ENCODE data around the gene EGFL6. TPM values are rescaled to one million over a fixed set of nuclear protein-coding genes. Genes with fewer than 3 reads are reported as not detected.

The EGFL6 gene
- total and polyA plus RNA-seq, 10 of the 15 experiments (the other 5 are each of a cell fraction or from before 2014, with no cell fraction given) = 0.03 TPM; not detected in 9

DNA sequence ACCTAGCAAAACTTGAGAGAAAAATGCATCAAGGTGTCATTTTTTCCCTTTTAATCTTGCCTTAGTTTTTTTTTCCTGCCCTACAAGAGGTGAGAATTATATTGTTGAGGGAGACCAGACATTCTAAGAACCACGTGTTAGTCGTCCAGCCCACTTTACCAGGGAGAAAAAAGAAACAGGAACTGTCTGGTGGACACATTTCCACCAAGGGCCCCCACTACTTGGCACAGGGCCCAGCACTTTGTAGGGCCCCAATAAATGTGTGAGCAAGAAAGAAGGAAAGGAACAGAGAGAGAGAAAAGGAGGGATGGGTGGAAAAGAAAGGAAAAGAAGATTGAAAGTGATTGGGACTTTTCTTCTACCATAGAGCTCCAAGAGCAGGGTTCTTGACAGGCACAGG lies 3.9 kb upstream of the EGFL6 start:
- Histone ChIP-seq H3K4me3 (no peak overlapping the region), H3K36me3 (ENCODE audit: control insufficient read depth in 2 of 2, insufficient read depth in 2 of 2, low read length in 1 of 2) (no peaks in the 10 kb centered on the region), H3K4me2 (ENCODE audit: control insufficient read depth, insufficient read depth) (no peak overlapping the region), H3K27ac (ENCODE audit: control insufficient read depth, insufficient read depth) (no peak overlapping the region), H3K4me1 (ENCODE audit: control insufficient read depth, insufficient read depth, low read length) (no peaks in the 10 kb centered on the region), H4K20me1 (ENCODE audit: control insufficient read depth, insufficient read depth) (no peaks in the 10 kb centered on the region), H3K79me2 (ENCODE audit: control insufficient read depth, insufficient read depth, low read length) (no peaks in the 10 kb centered on the region), H3K9ac (ENCODE audit: control insufficient read depth, insufficient read depth, low read length) (no peak overlapping the region), H2AFZ (ENCODE audit: control insufficient read depth, low read depth, low read length) (no peak overlapping the region), H3K9me3 (replicated peaks; ENCODE audit: control insufficient read depth, insufficient read depth, low read length) (no peaks in the 10 kb centered on the region), H3K27me3 (replicated peaks in 1 of 2; ENCODE audit: control insufficient read depth in 2 of 2, insufficient read depth in 2 of 2, low read length in 1 of 2) (peaks cover 0 to 3% of the 10 kb centered on the region in 2 experiments; a peak in 3 of 4 replicates)
- in situ Hi-C loops (cut with MboI) (no loop called here), intact Hi-C loops (cut with micrococcal nuclease; ENCODE audit: unreplicated experiment) (no loop called here)
- ATAC-seq = no peak
- TF ChIP-seq, protein P1, sequence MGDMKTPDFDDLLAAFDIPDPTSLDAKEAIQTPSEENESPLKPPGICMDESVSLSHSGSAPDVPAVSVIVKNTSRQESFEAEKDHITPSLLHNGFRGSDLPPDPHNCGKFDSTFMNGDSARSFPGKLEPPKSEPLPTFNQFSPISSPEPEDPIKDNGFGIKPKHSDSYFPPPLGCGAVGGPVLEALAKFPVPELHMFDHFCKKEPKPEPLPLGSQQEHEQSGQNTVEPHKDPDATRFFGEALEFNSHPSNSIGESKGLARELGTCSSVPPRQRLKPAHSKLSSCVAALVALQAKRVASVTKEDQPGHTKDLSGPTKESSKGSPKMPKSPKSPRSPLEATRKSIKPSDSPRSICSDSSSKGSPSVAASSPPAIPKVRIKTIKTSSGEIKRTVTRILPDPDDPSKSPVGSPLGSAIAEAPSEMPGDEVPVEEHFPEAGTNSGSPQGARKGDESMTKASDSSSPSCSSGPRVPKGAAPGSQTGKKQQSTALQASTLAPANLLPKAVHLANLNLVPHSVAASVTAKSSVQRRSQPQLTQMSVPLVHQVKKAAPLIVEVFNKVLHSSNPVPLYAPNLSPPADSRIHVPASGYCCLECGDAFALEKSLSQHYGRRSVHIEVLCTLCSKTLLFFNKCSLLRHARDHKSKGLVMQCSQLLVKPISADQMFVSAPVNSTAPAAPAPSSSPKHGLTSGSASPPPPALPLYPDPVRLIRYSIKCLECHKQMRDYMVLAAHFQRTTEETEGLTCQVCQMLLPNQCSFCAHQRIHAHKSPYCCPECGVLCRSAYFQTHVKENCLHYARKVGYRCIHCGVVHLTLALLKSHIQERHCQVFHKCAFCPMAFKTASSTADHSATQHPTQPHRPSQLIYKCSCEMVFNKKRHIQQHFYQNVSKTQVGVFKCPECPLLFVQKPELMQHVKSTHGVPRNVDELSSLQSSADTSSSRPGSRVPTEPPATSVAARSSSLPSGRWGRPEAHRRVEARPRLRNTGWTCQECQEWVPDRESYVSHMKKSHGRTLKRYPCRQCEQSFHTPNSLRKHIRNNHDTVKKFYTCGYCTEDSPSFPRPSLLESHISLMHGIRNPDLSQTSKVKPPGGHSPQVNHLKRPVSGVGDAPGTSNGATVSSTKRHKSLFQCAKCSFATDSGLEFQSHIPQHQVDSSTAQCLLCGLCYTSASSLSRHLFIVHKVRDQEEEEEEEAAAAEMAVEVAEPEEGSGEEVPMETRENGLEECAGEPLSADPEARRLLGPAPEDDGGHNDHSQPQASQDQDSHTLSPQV (IDR thresholded peaks at IDR 0.05) = no peak
- TF ChIP-seq SP1 (IDR thresholded peaks at IDR 0.05; ENCODE audit: low read depth, low read length) (no peak), NR2C2 (IDR thresholded peaks at IDR 0.05; ENCODE audit: borderline replicate concordance, control insufficient read depth, insufficient read length, low read depth) (no peak), HCFC1 (IDR thresholded peaks at IDR 0.05; ENCODE audit: low read length) (no peak), TCF7 (IDR thresholded peaks at IDR 0.05; ENCODE audit: borderline replicate concordance) (no peak), YY1 (IDR thresholded peaks at IDR 0.05; ENCODE audit: low read depth, low read length) (no peak), EP300 (IDR thresholded peaks at IDR 0.05; ENCODE audit: borderline replicate concordance in 1 of 2, control insufficient read depth in 1 of 2, low read depth in 2 of 2, low read length in 2 of 2) (no peak), CBX3 (IDR thresholded peaks at IDR 0.05; ENCODE audit: borderline replicate concordance, low read depth) (no peak)
- TF ChIP-seq, protein P2, sequence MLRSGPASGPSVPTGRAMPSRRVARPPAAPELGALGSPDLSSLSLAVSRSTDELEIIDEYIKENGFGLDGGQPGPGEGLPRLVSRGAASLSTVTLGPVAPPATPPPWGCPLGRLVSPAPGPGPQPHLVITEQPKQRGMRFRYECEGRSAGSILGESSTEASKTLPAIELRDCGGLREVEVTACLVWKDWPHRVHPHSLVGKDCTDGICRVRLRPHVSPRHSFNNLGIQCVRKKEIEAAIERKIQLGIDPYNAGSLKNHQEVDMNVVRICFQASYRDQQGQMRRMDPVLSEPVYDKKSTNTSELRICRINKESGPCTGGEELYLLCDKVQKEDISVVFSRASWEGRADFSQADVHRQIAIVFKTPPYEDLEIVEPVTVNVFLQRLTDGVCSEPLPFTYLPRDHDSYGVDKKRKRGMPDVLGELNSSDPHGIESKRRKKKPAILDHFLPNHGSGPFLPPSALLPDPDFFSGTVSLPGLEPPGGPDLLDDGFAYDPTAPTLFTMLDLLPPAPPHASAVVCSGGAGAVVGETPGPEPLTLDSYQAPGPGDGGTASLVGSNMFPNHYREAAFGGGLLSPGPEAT (IDR thresholded peaks at IDR 0.05; ENCODE audit: low read depth) = no peak
- TF ChIP-seq, protein P3, sequence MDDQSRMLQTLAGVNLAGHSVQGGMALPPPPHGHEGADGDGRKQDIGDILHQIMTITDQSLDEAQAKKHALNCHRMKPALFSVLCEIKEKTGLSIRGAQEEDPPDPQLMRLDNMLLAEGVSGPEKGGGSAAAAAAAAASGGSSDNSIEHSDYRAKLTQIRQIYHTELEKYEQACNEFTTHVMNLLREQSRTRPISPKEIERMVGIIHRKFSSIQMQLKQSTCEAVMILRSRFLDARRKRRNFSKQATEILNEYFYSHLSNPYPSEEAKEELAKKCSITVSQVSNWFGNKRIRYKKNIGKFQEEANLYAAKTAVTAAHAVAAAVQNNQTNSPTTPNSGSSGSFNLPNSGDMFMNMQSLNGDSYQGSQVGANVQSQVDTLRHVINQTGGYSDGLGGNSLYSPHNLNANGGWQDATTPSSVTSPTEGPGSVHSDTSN (IDR thresholded peaks at IDR 0.05; ENCODE audit: insufficient replicate concordance, low read depth, low read length) = no peak
- WGBS (ENCODE audit: insufficient coverage, insufficient replicate concordance, low lambda C conversion rate, missing lambda C conversion rate) = 0% methylated on average over 2 of the region's 2 CpGs
- POLR2A ChIA-PET = no interaction called here
- SMC1A ChIA-PET (ENCODE audit: uncharacterized antibody, unreplicated experiment) = no interaction called here
- RAD21 ChIA-PET (ENCODE audit: unreplicated experiment) = no interaction called here
- CTCF ChIA-PET = interaction anchor here (1.0 kb wide), 1 partner anchor 11 kb away, joined by 4 read pairs; no protein-coding TSS in a partner anchor
- no TSS peak for BruUV-seq (replicated peaks)
- no peak for DNase-seq (ENCODE audit: low read depth, low spot score)
- FAIRE-seq = no peak
